NCI-H1048 (cell line): ENCODE measurements around the gene ZNF93.
"Not testable (repeated sequence)": the region's sequence is repeated elsewhere in the genome, so short reads cannot be mapped to it uniquely, and the experiment has no call there.

Experiments used
- DNase-seq: peaks from one replicate; lab custom pipeline; 2025; lab: John Stamatoyannopoulos, UW

The ZNF93 gene

GRCh38 chr19:19900729-19901444 is at the start of gene ZNF93:
TSS of gene ZNF93 (plus strand) at chr19:19900946. CDS start at chr19:19901089, 143 bp downstream.
- peak; percentile 87 for DNase-seq

GRCh38 chr19:19851740-19852139 is 49.0 kb upstream of the ZNF93 start:
- DNase-seq: not testable (repeated sequence)

- DNase-seq: no peak
Measured at GRCh38 chr19:19858751-19859150, 42.0 kb upstream of the ZNF93 start.

DNA sequence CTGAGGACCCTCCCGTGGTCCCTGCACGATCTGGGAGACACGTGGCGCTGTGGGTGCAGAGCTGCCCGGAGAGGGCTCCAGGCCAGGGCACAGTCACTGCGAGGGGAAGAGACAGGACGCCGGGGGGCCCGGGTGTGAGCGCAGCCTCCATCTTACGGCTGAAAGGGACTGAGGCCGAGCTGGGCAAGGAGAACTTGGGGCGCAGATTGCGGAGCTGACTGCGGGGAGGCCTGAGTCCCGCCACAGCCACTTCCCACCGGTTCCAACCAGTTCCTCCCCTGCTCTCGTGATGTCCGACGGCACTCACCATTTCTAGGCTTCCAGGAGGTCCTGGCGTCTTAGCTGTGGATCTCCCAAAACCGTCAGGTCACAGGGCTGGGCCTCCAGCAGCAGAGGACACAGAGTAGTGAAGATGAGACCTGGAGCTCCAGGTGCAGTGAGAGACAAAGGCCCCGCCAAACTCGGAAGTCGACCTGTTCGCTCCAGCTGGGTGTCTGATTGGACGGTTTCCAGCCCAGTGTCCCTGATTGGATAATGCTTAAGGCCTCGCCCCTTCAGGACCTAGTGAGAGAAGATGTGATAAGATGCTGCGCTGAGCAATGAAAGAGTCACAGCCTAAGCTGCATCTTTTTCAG is 39.9 kb upstream of the ZNF93 start:
- no peak for DNase-seq

GRCh38 chr19:19865750-19866610 is 34.8 kb upstream of the ZNF93 start, which contains the start of gene ZNF253:
TSS of gene ZNF253 (plus strand) at chr19:19865882. CDS start at chr19:19865997, 115 bp downstream.
- no peak for DNase-seq

DNA sequence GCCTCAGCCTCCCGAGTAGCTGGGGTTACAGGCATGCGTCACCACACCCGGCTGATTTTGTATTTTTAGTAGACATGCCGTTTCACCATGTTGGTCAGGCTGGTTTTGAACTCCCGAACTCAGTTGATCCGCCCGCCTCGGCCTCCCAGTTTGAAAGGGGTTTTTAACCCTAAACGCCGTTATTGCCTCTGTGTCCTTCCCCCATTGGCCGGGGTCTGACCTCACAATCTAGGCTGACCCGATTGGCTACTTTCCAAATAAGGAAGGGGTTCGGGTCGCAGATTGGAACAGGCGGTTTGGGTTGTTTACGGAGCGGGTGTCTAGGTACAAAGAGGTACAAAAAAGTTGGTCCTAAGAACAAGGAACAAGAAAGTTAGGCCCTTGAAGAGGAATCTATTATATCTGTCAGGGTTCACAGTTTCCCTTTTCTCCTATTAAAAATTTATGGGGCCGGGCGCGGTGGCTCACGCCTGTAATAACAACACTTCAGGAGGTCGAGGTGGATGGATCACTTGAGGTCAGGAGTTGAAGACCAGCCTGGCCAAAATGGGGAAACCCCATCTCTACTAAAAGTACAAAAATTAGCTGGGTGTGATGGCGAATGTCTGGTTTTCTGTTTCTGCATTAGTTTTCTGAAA is 34.0 kb upstream of the ZNF93 start:
- DNase-seq: no peak

DNA sequence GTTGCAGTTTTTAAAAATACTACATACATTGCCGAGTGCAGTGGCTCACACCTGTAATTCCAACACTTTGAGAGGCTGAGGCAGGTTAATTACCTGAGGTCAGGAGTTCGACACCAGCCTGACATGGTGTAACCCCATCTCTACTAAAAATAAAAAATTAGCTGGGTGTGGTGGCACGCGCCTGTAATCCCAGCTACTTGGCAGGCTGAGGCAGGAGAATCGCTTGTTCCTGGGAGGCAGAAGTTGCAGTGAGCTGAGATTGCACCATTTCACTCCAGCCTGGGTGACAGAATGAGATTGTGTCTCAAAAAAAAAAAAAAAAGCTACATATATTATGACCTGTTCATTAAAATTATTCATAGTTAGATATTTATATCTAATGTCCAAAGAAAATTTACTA is 30.7 kb upstream of the ZNF93 start:
- not testable (repeated sequence) for DNase-seq

- no peak for DNase-seq
Measured at GRCh38 chr19:19871932-19872331, 28.8 kb upstream of the ZNF93 start.

DNA sequence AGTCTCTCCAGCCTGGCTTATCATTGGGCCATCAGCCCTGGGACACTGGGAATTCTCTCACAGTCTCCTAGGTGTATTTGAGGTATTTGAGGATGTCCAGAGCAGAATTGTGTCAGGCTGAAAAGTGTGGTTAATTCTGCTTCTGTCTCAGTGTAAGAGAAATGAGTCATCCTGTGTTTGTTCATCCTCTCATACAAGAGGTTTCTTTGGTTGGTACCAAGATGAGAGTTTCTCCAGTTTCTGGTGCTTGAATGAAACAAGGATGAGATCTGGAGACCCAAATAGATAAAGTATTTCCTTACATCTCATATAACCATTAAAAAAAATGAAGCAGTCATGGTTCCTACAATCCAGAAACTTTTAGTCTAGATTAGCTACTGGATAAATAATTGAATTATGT is 27.4 kb upstream of the ZNF93 start:
- no peak for DNase-seq

DNA sequence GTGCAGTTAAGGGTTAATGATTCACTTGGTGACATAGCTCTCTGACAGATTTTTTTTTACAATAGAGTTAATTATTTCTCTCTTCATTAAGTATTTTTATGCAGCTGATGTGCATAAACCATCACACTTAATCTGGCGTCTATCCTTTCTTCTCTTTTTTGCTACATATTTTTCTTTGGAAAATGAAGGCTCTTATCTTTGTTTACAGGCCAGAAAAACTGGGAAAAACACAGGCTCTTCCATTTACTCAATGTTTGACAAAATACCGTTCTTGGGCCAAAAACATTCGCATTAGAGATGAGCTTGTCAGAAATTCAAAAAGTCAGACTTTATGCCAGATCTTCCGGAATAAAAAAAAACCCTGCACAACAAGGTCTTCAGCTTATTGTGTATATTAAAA is 23.0 kb upstream of the ZNF93 start:
- DNase-seq: no peak

GRCh38 chr19:19884583-19884982 is 16.2 kb upstream of the ZNF93 start:
- DNase-seq: no peak

GRCh38 chr19:19892055-19892941 is 8.4 kb upstream of the ZNF93 start:
- not testable (repeated sequence) for DNase-seq

DNA sequence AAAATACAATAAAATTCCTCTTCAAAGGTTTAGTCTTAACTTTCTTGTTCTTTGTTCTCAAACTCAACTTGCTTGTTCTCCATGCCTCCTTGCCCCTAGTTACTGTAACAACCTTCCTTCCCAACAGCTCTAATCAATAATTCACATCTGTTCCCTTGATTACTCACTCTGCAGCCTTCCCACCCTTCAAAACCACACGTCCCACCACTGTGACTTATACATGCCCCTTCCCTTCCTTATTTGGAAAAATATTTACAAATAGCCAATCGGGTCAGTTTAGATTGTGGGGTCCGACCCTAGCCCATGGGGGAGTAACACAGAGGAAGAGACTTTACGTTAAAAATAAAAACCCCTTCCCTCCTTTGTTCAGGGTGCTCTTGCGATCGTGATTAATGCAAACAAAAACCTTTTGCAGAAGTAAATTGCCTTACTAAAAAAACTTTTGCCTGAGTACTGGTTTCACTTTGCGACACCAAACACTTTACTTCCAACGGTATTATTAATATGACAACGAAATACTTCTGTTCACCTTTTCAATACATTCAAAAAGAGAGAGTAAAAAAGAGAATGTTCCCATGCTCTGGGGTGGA is 512 bp upstream of the ZNF93 start:
- no peak for DNase-seq

GRCh38 chr19:19907551-19907950 is 6.8 kb downstream of the ZNF93 start:
- DNase-seq: not testable (repeated sequence)

DNA sequence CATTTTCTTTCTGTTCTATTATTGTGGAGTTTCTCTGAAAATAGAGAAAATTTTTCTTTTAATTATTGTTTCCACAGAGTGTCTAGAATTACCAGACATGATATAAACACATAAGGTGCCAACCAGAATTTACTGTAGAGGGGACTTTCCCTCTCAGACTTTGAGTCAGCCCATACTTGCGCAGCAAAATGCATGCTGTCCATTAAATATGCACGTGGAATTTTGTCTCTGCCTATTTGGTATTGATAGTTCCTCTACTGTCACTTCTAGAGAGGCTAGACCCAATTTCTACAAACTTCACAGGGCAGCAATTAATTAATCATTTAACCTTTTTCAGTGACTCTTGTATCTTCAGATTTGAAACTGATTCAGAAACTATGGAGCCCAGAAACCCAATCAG is 8.9 kb downstream of the ZNF93 start:
- no peak for DNase-seq

- DNase-seq: no peak
Measured at GRCh38 chr19:19911150-19911549, 10.4 kb downstream of the ZNF93 start.

GRCh38 chr19:19914596-19914995 is 13.8 kb downstream of the ZNF93 start:
- no peak for DNase-seq

DNA sequence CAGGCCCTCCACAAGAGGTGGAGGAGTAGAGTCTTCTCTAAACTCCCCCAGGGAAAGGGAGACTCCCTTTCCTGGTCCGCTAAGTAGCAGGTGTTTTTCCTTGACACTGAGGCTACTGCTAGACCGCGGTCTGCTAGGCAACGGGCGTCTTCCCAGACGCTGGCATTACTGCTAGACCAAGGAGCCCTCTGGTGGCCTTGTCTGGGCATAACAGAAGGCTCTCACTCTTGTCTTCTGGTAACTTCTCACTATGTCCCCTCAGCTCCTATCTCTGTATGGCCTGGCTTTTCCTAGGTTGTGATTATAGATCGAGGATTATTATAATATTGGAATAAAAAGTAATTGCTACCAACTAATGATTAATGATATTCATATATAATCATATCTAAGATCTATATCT is 29.7 kb downstream of the ZNF93 start:
- not testable (repeated sequence) for DNase-seq

GRCh38 chr19:19933432-19934314 is 32.9 kb downstream of the ZNF93 start:
- not testable (repeated sequence) for DNase-seq

GRCh38 chr19:19937403-19937802 is 36.7 kb downstream of the ZNF93 start:
- no peak for DNase-seq
